SK-N-SH treated with all-trans-retinoic acid at 6 μM for 48 hours (cell line): ENCODE results near the gene PGGT1B.

Experiments used
- BACH2 ChIP-seq: fragments of 250-450 bp; sonication (Bioruptor Pico); IDR thresholded peaks from 2 replicates; pipeline ENCODE4 v1.9.0; 2021; ENCODE audit warnings: mild to moderate bottlenecking, borderline replicate concordance
- CREB5 ChIP-seq: fragments of 250-450 bp; sonication (Bioruptor Pico); IDR thresholded peaks from 2 replicates; pipeline ENCODE4 v1.5.1; 2020; ENCODE audit warnings: low read depth, mild to moderate bottlenecking, moderate library complexity
- CSRNP3 ChIP-seq: fragments of 250-450 bp; sonication (Bioruptor Pico); IDR thresholded peaks from 2 replicates; pipeline ENCODE4 v1.5.1; 2021; ENCODE audit warnings: mild to moderate bottlenecking, moderate library complexity
- ESRRG ChIP-seq: fragments of 250-450 bp; sonication (Bioruptor Pico); IDR thresholded peaks from 2 replicates; pipeline ENCODE4 v1.6.1; 2021; ENCODE audit warnings: mild to moderate bottlenecking

- no peak for TF ChIP-seq CSRNP3 (CRISPR knock-in tag)
- no peak for TF ChIP-seq BACH2 (CRISPR knock-in tag)
- no peak for TF ChIP-seq CREB5 (CRISPR knock-in tag)
- no peak for TF ChIP-seq ESRRG (CRISPR knock-in tag)
Observed at GRCh38 chr5:115170929-115171510, 91.7 kb downstream of the PGGT1B start.
